NCI-H1436 (cell line): ENCODE data around the gene GRM8.
"Not testable (repeated sequence)": the region's sequence is repeated elsewhere in the genome, so short reads cannot be mapped to it uniquely, and the experiment has no call there.

Source experiments
- DNase-seq: peaks from one replicate; lab custom pipeline; 2025; lab: John Stamatoyannopoulos, UW

GRM8 gene

DNA sequence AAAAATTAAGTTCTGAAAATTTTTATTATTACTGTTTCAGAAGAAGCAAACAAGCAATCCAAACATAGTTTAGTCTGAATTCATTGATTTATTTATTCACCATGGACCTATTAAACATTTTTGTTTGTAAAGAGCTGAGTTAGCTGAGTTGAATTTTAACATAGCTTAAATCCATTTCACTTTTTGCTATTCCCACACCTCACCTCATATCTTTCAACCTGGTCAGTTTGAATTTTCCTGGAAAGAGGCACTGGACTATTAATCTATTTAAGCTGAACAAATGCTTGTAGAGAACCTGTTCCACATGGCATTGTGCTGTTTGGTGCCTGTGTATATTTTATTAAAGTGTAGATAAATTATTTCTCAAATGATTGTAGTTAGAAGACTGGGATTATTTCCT, 344.2 kb downstream of the GRM8 start:
- not testable (repeated sequence) for DNase-seq

DNA sequence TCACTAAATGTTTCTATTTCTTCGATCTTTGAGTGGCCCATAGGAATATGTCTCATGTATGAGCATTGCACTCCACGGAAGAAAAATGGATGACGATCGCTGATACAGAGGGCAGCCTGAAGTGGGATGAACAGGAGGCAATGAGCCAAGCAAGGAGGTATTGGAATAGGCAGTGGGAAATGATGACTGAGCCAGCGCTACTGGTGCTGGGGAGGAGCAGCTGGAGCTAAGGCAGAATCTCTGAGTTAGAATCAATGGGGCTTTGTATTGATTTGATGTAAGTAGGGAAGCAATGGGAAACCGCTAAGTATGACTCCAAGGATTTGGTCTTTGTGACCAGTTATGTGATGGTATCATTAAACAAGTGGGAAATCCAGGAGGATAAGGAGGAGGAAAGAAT, 345.1 kb downstream of the GRM8 start:
- DNase-seq: not testable (repeated sequence)

DNA sequence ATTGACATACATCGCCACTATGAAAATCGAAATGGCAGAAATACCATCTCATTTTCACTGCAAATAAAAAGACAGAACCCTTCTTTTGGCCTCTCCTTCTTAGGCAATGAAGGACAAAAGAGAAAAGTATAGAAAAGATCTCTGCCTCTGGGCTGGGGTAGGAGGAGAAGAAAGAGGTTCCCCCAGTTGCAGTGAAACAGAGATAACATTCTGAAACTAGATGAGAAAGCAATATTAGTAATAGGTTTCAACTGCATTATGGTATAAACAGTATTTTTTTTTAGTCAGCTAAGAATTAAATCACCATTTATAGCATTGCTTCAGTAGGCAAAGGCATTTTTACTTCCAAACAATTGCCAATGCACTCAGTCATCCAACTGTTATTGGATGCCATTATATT, 347.5 kb downstream of the GRM8 start:
- DNase-seq: not testable (repeated sequence)

DNA sequence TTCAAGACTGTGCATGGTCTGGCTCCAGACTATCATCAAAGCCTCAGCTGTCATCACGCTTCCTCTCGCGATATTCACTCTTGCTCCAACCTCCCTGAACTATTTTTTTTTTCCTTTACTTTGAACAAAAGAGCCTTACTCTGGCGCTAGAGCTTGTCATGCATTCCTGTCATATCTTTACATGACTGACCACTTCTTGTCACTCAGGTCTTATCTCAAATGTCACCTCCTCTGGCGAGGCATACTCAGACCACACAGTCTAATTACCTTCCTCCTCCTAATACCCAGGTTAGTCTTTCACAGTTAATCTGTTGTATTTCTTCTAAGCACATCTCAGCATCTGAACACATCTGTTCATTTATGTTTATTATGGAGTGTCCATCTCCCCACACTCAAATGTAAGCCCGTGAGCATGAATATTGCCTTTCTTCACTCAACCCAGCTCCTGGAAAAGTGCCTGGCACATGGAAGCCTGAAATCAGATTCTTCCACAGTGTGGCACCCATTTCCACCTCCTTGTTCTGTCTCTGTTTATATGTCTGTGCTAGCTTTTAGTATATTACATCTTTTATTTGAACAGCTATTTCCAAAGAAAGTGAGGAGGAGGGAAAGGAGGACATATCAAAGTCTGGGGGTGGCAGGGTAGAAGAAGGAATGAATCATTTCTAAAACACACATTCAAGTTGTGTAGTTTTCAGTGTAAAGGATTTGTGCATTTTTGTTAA, 351.5 kb downstream of the GRM8 start:
- not testable (repeated sequence) for DNase-seq

DNA sequence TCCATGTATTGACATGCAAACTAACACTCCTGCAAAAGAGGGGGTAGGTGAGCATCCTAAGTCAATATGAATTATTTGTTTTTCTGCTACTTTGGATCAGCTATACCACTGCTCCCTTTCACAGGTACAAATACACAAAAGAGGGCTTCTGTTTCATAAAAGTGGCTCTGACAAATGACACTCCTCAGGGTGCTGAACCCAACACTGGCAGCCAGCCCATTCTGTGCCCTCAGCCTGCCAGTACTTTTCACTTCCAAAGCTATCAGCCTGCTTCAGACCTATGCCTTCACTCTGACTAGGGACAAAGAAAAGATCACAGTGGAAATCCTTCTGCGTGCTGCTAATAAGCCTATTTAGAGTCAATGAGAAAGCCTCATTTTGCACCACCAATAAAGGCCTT, 364.8 kb downstream of the GRM8 start:
- peak; percentile 74 for DNase-seq

DNA sequence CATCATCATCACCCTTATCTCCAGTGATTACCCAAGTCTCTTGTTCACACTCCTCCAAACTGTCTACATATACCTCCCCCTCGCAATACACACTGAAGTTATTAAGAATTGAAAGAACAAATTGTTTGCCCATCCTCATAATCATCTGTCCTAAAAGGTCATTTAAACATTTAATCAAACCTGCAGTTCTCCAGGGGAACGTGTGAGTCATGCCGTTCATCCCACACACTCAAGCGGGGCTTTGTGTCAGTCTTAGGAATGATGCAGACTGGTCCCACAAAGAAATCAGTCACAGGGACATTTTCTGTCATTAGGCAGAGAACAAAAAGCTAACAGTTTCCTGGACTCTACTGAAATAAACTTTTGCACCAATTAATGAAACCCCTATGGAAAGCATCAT, 365.2 kb downstream of the GRM8 start:
- not testable (repeated sequence) for DNase-seq

DNA sequence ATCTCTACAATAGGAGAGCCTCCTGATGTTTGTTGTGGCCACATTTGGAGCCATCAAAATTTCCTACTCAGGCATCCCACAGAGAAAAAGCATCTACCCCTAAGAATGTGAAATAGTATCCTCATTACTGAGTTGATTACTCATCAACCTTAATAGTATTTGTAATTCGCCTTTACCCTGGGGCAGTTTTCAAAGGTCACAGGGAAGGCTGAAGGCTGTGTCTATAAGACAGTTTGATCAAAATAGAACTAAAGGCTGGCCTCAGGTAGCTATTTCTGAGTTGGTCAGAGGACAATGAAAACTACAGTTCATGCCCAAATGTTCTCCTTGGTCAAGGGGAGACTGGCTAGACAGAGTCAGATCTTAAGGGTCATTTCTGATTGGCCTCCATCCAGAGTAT, 370.0 kb downstream of the GRM8 start:
- DNase-seq: not testable (repeated sequence)

DNA sequence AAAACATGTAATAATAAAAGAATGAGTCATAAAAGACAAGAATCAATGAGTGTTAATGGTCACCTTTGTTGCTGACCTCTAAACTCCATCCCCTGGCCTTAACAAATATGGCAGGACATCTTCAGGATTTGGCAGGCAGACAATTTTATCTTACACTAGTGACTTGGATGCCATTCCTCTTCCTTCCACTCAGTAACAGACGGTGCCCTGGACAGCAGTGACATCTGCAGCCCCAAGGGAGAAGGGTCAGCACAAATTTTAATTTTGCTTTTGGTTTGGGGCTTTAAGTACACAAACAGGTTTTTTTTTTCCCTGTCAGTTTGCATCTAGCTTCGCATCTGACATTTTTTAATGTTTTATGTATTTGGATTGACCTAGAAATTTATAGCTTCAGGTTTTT, 370.8 kb downstream of the GRM8 start:
- DNase-seq: not testable (repeated sequence)

DNA sequence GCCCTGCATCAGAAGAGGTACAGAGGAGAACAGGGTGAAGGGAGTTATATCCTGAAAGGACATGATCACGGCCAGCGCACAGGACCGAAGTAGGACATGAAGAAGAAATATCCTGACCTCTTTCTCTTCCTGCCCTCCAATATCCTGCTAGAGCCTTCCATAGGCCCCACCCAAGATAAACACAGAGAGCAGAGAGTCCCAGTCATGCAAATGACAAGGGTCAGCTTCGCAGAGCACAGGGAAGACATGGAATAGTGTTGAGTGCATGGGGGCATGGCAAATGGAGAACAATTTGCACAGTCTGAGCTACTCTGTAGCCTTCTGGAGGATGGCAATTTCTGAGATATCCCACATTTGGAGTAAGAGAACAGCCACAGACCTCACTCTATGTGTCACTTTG, 371.4 kb downstream of the GRM8 start:
- DNase-seq: no peak

DNA sequence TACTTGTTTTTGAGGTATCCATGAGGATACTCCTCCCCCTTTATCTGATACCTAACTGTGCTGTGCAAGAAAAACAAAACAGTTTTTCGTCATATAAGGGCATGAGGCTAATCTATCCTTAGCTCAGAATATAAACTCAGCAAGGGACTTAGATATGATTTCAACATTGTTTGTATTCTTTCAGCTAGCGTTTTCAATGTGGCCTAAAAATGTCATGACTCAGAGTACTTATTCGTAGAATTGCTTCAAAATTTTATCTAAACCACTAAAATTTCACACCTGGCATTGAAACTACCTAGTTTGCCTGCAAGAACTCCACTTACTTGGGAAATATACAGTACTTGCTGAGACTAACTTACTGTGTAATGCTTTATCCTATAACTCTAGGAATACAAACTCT, 376.2 kb downstream of the GRM8 start:
- not testable (repeated sequence) for DNase-seq

DNA sequence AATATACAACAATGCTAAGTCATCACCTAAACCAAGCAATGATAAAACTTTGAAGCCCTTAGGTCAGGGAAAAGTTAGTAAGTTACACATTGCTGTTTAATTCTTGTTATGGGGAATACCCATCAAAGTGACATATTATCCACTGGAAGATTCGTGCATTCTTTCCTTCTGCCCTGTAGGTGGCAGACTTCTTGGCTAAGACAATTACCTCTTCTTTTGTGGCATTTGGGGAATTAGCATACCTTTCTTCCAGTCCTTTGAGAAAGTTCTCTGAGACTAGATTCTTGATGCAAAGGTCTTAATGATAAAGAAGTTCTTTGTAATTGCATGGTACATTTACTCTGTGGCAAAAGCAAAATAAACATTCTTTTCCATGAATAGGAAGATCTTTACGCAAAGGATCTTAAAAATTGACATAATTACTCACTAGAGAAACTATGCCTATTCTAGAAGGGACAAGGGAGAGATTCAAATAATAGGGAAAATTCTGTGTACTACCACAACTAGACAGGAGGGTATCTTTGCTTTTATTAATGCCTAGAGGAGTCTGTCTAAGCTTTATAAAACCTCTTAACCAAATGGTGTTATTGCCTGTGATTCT, 395.9 kb downstream of the GRM8 start:
- no peak for DNase-seq

DNA sequence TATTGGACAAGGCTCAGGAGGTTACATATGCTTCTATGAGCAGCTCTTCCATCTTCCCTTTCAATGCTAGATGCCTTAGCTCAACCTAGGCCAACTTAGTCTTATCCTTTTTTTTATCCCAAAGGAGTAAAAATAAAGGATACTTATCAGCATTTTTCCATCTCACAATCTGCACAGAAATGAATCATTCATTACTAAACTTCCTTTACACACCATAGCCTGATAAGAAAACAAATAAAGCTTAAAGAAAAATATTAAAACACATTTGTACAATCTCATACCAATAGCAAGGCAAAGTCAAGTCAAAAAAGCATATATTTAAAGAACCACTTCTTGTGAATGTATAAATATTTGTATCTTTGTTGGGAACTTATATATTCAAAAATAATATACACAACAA, 407.4 kb downstream of the GRM8 start:
- no peak for DNase-seq

DNA sequence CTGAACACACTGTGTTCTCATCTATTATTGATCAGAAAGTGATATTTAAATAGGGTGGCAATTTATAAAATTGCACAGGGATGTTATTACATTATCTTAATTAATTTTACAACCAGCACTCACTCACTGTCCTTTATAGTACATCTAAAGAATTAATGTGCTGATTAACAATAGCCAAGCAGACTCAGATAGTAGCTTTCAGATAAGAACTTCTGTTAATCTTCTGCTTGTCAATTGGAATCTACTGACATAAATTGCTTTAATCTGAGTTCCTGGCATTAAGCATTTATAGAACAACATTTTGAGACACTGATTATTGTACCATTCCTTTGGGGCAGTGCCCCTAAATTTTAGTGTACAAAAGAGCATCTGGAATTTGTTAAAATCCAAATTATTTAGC, 408.9 kb downstream of the GRM8 start:
- no peak for DNase-seq

DNA sequence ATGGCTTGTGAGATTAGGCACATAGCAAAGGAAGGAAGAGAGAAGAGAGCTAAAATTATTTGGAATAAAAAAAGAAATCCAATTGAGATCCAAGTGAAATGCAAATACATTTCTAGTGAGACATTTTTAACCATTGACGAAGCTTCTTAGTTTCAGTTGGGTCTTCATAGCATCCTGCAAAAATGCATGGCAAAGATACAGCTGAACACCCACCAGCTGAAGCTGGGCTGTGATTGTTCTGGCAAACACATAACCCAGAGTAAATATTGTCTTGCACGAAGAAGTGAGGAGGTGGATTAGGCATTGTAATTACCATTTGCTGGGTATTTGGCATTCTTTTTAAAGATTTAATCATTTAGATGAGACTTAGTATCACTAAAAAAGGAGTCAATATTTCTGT, 409.4 kb downstream of the GRM8 start:
- no peak for DNase-seq

DNA sequence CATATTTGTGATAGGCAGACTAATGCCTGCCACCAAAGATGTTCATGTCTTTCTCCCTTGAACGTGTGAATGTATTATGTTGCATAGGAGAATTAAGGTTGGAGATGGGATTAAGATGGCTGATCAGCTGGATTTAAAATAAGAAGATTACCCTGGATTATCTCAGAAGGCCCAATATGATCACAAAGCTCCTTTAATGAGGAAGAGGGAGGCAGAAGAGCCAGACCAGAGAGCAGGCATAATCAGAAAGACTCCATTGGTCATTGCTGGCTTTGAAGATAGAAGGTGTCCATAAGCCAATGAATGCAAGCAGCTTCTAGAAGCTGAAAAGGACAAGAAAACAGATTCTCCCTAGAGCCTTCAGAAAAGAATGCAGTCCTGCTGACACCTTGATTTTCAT, 410.3 kb downstream of the GRM8 start:
- DNase-seq: no peak

DNA sequence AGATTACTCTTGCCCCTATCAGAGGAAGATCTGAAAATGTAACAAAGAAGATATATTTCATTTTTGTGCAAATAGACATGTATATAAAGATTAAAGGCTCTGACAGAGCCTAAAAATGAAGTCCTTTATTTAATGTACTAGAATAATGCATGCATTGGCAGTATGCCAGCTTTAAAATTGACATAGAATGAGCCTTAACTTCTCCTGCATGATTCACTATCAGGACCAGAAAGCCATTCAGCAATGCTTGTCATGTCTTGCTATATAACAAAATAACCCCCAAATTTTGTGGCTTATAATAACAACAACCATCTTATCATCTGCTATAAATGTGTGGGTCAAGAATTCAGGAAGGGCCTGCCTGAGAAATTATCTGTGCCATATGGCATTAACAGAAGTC, 411.9 kb downstream of the GRM8 start:
- no peak for DNase-seq

DNA sequence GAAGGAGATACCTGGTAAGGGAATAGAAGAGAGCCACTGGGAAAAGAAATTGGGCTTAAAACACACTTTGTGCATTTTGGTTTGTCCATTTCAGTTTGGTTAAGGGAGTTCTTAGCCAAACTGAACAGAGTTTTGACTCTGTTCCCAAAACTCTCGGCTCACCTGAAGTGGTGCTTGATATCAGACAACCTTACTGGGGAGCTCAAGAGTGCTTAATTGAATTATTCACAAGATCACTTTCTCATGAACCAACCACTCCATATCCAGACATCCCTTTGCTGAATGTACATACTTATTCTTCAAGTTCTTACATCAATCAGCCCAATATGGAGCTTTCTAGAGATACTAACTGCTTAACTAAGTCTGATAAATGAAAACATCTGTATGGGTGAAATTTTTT, 413.1 kb downstream of the GRM8 start:
- no peak for DNase-seq

DNA sequence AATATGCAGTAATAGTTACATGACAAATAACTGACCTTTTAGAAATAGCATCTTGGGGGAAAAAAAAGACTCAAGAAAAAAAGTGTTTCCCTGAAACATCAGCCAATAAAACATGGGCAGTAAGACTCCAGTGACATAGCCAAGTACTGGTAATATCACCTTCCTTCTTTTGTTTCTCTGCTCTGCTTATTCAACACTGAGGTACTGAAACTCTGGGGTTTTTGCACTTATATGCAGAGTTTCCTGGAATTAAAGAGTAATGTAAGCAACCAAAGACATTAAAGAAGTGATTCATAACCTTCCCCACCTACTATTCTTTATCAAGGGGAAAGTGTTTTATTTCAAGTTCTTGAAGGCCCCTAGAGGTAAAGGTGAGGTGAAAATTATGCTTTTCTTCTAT, 414.5 kb downstream of the GRM8 start:
- no peak for DNase-seq

DNA sequence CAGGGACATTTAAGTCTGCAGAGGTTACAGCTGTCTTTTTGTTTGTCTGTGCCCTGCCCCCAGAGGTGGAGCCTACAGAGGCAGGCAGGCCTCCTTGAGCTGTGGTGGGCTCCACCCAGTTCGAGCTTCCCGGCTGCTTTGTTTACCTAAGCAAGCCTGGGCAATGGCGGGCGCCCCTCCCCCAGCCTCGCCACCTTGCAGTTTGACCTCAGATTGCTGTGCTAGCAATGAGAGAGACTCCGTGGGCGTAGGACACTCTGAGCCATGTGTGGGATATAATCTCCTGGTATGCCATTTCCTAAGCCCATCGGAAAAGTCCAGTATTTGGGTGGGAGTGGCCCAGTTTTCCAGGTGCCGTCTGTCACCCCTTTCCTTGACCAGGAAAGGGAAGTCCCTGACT, 421.5 kb downstream of the GRM8 start:
- DNase-seq: not testable (repeated sequence)

DNA sequence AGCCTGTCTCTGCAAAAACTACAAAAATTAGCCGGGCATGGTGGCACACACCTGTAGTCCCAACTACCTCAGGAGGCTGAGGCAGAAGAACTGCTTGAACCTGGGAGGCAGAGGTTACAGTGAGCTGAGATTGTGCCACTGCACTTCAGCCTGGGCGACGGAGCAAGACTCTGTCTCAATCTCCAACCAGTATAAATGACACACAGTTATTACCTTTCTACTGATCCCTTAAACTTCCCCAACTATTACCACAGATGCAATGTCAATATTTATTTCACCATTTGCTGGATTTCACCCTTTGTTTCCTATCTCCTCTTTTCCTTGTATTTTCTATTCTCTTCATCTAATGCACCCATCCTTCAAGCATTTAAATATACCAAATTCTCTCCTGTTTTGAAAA, 431.8 kb downstream of the GRM8 start:
- DNase-seq: no peak

DNA sequence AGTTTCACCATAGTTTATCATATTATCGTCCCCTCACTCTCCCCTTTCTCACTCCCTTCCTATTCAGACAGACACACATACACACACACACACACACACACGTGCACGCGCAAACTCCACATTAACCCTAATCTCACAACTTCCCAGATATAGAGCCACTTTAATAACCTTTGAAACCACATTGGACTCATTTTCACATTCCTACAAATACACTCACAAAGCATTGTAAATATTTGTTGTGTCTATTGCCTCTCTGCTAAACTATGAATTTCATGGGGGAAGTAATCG, 433.6 kb downstream of the GRM8 start:
- no peak for DNase-seq

DNA sequence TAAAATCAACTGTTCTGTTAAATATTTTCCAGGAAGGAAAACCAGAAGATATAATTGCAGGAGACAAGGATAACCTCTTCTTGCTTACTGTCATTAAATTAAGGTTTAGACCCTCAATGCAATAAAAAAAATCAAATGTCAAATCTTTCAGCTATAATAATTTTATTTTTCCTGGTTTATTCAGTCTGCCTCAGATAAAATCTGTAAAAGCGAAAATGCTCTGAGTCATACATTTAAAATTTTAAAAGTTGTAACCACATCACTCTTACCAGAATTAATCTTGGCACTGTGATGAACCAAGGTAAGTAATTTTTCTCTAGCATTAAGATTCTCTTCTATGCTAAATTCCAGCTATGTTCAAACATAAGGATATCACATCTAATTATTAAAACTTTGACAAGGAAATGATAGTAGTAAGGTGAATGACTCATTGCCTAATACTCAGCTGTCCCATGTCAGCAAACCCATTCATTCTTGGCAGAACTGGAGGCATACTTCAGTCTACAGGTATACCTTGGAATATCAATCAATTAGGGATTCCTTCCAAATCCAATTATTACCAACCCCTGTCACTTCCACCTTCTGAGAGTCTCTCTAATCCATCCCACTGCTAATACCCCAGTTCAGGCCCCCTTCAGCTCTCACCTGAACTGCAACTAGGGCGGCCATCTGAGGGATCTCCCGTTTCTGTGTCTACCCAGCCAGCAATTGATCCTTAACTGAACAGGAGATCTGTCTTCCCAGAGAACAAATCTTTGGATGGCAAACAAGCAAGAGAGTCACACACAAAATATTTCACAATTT, 434.1 kb downstream of the GRM8 start:
- no peak for DNase-seq

DNA sequence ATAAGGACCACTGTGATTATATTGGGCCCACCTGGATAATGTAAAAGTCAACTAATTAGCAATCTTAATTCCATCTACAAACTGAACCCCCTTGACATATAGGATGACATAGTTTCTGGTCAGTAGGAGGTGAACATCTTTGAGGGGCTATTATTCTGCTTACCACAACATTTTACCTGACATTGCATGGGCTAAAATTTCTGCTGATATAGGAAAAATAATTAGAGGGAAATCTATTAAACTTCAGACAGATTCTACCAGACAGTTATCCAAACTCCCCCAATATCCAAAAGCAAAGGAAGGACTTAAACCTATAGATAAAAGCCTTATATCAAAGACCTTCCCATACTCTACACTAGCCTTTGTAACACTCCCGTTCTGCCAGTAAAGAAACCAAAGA, 443.6 kb downstream of the GRM8 start:
- DNase-seq: no peak
